ENCODE results near the gene PLA2G2C. TPM values are rescaled to one million over a fixed set of nuclear protein-coding genes. Genes with fewer than 3 reads are reported as not detected.

Gene PLA2G2C
- total and polyA plus RNA-seq, 2 experiments from 2014 or later: not detected

DNA sequence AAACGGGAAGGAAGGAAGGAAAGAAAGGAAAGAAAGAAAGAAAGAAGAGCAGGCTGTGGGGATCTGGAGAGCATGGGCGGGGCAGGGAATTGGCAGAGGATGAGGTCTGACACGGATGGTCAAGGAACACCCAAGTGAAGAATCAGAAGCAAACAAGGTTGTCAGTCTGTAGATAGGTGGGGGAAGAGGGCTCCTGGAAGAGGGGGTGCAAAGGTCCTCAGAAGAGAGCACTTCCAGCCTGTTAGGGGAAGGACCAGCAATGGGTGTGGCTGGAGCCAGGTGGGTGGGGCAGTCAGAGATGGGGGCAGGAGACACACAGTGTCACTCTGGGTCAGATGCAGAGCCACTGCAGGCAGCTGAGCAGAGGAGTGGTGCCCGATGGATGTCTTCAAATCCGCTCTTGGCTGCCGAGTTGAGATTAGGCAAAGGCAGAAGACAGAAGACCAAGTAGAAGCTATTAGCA, 11.0 kb upstream of the PLA2G2C start:
- no peak overlapping the region for H3K4me2 ChIP-seq
- DNase-seq (ENCODE audit: low spot score): no peak
- H3K36me3 ChIP-seq (ENCODE audit: insufficient read depth): no peaks in the 10 kb centered on the region
- H3K79me2 ChIP-seq (replicated peaks; ENCODE audit: insufficient read depth): no peaks in the 10 kb centered on the region
- no peak overlapping the region for H2AFZ ChIP-seq
- Mint-ChIP-seq H3K27me3 (ENCODE audit: insufficient read depth, low read depth, poor library complexity) (peaks cover 3% of the 10 kb centered on the region), H3K9me3 (0 out of 3 replicates have a peak, but pooled peaks cover 2% of the 10 kb centered on the region), H3K4me1 (peaks cover 19% of the 10 kb centered on the region), H3K4me3 (no peak overlapping the region), H3K27ac (no peak overlapping the region), H3K36me3 (ENCODE audit: low read depth) (no peaks in the 10 kb centered on the region)
- TF ChIP-seq STAT1 (IDR thresholded peaks at IDR 0.05; ENCODE audit: unreplicated experiment) (no peak), JUNB (IDR thresholded peaks at IDR 0.05; ENCODE audit: unreplicated experiment) (no peak), NANOG (IDR thresholded peaks at IDR 0.05; ENCODE audit: borderline replicate concordance) (no peak)
- TF ChIP-seq, protein P1, sequence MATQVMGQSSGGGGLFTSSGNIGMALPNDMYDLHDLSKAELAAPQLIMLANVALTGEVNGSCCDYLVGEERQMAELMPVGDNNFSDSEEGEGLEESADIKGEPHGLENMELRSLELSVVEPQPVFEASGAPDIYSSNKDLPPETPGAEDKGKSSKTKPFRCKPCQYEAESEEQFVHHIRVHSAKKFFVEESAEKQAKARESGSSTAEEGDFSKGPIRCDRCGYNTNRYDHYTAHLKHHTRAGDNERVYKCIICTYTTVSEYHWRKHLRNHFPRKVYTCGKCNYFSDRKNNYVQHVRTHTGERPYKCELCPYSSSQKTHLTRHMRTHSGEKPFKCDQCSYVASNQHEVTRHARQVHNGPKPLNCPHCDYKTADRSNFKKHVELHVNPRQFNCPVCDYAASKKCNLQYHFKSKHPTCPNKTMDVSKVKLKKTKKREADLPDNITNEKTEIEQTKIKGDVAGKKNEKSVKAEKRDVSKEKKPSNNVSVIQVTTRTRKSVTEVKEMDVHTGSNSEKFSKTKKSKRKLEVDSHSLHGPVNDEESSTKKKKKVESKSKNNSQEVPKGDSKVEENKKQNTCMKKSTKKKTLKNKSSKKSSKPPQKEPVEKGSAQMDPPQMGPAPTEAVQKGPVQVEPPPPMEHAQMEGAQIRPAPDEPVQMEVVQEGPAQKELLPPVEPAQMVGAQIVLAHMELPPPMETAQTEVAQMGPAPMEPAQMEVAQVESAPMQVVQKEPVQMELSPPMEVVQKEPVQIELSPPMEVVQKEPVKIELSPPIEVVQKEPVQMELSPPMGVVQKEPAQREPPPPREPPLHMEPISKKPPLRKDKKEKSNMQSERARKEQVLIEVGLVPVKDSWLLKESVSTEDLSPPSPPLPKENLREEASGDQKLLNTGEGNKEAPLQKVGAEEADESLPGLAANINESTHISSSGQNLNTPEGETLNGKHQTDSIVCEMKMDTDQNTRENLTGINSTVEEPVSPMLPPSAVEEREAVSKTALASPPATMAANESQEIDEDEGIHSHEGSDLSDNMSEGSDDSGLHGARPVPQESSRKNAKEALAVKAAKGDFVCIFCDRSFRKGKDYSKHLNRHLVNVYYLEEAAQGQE (IDR thresholded peaks at IDR 0.05; ENCODE audit: unreplicated experiment): no peak
- ATAC-seq: no peak
- no peak overlapping the region for H3K4me3 ChIP-seq
- H3K27ac ChIP-seq (ENCODE audit: low read depth): no peak overlapping the region
- H3F3A ChIP-seq (replicated peaks; ENCODE audit: low read depth): no peaks in the 10 kb centered on the region
- H3K27me3 ChIP-seq (ENCODE audit: insufficient read depth): no peaks in the 10 kb centered on the region
- peaks cover 10% of the 10 kb centered on the region; the same call in 1 of the 2 replicates for H3K4me1 ChIP-seq (ENCODE audit: insufficient read depth)
- 0 out of 2 replicates have a peak, but pooled peaks cover 4% of the 10 kb centered on the region for H3K9me2 ChIP-seq (ENCODE audit: insufficient read depth)
- H4K20me1 ChIP-seq (replicated peaks; ENCODE audit: insufficient read depth): no peaks in the 10 kb centered on the region

DNA sequence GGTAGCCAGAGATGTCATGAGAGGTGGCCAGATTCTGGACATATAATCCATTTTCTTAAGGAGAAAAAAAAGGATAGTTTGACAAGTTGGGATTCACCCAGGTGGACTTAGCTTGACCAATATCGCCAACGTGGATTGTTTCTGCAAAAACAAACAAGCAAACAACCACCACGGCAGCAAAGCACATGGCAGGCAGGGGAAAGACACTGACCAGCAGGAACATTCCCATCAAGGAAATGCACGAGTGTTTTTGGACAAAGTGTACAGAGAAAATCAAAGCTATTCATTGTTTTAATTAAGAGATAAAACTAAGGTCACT, 9.1 kb upstream of the PLA2G2C start:
- peaks cover 18% of the 10 kb centered on the region for H3K4me1 Mint-ChIP-seq

DNA sequence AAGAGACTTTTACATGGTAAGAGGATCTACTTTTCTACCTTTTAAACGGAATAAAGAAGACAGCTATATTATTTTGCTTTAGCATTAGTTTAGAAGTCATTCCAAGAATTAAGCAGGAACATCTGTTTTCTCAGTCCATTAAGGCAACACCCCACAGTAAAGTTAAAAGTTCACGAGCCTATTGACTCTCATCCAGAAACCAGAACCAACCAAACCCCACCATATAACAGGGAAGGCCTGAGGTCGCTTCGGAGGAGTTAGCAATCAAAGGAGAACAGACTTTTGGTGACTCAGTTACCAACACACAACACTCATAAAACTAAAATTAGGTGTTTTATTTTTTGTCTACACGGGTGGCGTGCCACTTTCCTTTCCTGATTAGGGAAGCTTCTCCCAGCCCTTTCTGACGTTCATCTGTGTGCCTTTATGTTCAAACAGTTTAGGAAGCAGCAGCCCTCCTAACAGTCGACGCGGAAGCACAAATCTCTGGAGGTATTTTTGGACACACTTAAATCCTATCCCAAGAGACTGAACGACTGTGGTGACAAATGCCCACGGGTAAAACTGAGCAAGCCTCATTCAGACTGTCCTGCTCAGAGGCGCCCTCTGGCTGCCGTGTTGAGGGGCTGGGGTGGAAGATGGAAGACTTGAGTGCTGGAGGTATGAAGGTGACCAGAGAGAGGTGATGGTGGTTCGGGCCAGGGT, 8.6 kb upstream of the PLA2G2C start:
- peaks cover 6% of the 10 kb centered on the region for H3K27me3 Mint-ChIP-seq (ENCODE audit: insufficient read depth, low read depth, poor library complexity)
- ATAC-seq (peak; percentile 93), DNase-seq (ENCODE audit: low spot score) (peak; percentile 80)
- Histone ChIP-seq H3K4me3 (no peak overlapping the region), H3F3A (replicated peaks; ENCODE audit: low read depth) (no peaks in the 10 kb centered on the region), H4K20me1 (replicated peaks; ENCODE audit: insufficient read depth) (no peaks in the 10 kb centered on the region), H3K36me3 (ENCODE audit: insufficient read depth) (no peaks in the 10 kb centered on the region), H3K4me2 (peak overlapping the region; percentile 48), H3K27me3 (ENCODE audit: insufficient read depth) (no peaks in the 10 kb centered on the region), H3K79me2 (replicated peaks; ENCODE audit: insufficient read depth) (no peaks in the 10 kb centered on the region), H3K27ac (ENCODE audit: low read depth) (no peak overlapping the region), H3K4me1 (ENCODE audit: insufficient read depth) (peaks cover 10% of the 10 kb centered on the region; the same call in 1 of the 2 replicates), H2AFZ (0 out of 2 replicates have a peak overlapping the region, but pooled peaks have one; percentile 81), H3K9me2 (ENCODE audit: insufficient read depth) (0 out of 2 replicates have a peak, but pooled peaks cover 4% of the 10 kb centered on the region)
- 0 out of 3 replicates have a peak, but pooled peaks cover 3% of the 10 kb centered on the region for H3K9me3 Mint-ChIP-seq
- H3K4me3 Mint-ChIP-seq: no peak overlapping the region
- H3K27ac Mint-ChIP-seq: no peak overlapping the region
- H3K36me3 Mint-ChIP-seq (ENCODE audit: low read depth): no peaks in the 10 kb centered on the region
- H3K4me1 Mint-ChIP-seq: peaks cover 18% of the 10 kb centered on the region
- TF ChIP-seq, protein P2, sequence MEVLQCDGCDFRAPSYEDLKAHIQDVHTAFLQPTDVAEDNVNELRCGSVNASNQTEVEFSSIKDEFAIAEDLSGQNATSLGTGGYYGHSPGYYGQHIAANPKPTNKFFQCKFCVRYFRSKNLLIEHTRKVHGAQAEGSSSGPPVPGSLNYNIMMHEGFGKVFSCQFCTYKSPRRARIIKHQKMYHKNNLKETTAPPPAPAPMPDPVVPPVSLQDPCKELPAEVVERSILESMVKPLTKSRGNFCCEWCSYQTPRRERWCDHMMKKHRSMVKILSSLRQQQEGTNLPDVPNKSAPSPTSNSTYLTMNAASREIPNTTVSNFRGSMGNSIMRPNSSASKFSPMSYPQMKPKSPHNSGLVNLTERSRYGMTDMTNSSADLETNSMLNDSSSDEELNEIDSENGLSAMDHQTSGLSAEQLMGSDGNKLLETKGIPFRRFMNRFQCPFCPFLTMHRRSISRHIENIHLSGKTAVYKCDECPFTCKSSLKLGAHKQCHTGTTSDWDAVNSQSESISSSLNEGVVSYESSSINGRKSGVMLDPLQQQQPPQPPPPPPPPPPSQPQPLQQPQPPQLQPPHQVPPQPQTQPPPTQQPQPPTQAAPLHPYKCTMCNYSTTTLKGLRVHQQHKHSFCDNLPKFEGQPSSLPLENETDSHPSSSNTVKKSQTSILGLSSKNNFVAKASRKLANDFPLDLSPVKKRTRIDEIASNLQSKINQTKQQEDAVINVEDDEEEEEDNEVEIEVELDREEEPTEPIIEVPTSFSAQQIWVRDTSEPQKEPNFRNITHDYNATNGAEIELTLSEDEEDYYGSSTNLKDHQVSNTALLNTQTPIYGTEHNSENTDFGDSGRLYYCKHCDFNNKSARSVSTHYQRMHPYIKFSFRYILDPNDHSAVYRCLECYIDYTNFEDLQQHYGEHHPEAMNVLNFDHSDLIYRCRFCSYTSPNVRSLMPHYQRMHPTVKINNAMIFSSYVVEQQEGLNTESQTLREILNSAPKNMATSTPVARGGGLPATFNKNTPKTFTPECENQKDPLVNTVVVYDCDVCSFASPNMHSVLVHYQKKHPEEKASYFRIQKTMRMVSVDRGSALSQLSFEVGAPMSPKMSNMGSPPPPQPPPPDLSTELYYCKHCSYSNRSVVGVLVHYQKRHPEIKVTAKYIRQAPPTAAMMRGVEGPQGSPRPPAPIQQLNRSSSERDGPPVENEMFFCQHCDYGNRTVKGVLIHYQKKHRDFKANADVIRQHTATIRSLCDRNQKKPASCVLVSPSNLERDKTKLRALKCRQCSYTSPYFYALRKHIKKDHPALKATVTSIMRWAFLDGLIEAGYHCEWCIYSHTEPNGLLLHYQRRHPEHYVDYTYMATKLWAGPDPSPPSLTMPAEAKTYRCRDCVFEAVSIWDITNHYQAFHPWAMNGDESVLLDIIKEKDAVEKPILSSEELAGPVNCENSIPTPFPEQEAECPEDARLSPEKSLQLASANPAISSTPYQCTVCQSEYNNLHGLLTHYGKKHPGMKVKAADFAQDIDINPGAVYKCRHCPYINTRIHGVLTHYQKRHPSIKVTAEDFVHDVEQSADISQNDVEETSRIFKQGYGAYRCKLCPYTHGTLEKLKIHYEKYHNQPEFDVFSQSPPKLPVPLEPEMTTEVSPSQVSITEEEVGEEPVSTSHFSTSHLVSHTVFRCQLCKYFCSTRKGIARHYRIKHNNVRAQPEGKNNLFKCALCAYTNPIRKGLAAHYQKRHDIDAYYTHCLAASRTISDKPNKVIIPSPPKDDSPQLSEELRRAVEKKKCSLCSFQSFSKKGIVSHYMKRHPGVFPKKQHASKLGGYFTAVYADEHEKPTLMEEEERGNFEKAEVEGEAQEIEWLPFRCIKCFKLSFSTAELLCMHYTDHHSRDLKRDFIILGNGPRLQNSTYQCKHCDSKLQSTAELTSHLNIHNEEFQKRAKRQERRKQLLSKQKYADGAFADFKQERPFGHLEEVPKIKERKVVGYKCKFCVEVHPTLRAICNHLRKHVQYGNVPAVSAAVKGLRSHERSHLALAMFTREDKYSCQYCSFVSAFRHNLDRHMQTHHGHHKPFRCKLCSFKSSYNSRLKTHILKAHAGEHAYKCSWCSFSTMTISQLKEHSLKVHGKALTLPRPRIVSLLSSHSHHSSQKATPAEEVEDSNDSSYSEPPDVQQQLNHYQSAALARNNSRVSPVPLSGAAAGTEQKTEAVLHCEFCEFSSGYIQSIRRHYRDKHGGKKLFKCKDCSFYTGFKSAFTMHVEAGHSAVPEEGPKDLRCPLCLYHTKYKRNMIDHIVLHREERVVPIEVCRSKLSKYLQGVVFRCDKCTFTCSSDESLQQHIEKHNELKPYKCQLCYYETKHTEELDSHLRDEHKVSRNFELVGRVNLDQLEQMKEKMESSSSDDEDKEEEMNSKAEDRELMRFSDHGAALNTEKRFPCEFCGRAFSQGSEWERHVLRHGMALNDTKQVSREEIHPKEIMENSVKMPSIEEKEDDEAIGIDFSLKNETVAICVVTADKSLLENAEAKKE (CRISPR knock-in tag; IDR thresholded peaks at IDR 0.05): peak; percentile 19; the same call in 1 of the 2 replicates

More for the DNA sequence above, 9.1 kb upstream of the PLA2G2C start:
- Histone ChIP-seq H2AFZ (no peak overlapping the region), H3K27me3 (ENCODE audit: insufficient read depth) (no peaks in the 10 kb centered on the region), H3K27ac (ENCODE audit: low read depth) (no peak overlapping the region), H3K36me3 (ENCODE audit: insufficient read depth) (no peaks in the 10 kb centered on the region), H3K79me2 (replicated peaks; ENCODE audit: insufficient read depth) (no peaks in the 10 kb centered on the region), H3K4me1 (ENCODE audit: insufficient read depth) (peaks cover 10% of the 10 kb centered on the region; the same call in 1 of the 2 replicates), H3K4me3 (no peak overlapping the region), H3K4me2 (no peak overlapping the region), H4K20me1 (replicated peaks; ENCODE audit: insufficient read depth) (no peaks in the 10 kb centered on the region), H3F3A (replicated peaks; ENCODE audit: low read depth) (no peaks in the 10 kb centered on the region), H3K9me2 (ENCODE audit: insufficient read depth) (0 out of 2 replicates have a peak, but pooled peaks cover 4% of the 10 kb centered on the region)
- H3K9me3 Mint-ChIP-seq: 0 out of 3 replicates have a peak, but pooled peaks cover 3% of the 10 kb centered on the region
- H3K36me3 Mint-ChIP-seq (ENCODE audit: low read depth): no peaks in the 10 kb centered on the region
- DNase-seq (ENCODE audit: low spot score) (no peak), ATAC-seq (no peak)
- H3K4me3 Mint-ChIP-seq: no peak overlapping the region
- H3K27ac Mint-ChIP-seq: no peak overlapping the region
- H3K27me3 Mint-ChIP-seq (ENCODE audit: insufficient read depth, low read depth, poor library complexity): peaks cover 7% of the 10 kb centered on the region
- TF ChIP-seq NANOG (IDR thresholded peaks at IDR 0.05; ENCODE audit: borderline replicate concordance): no peak
